NCI-H2081 (cell line): ENCODE data around the gene MMP20.

Experiments used
- DNase-seq, 2 experiments: peaks; one replicate each; lab custom pipeline; 2025; lab: John Stamatoyannopoulos, UW

Gene MMP20

GRCh38 chr11:102592131-102592530 lies 33.0 kb downstream of the MMP20 start:
- DNase-seq = no peak

DNA sequence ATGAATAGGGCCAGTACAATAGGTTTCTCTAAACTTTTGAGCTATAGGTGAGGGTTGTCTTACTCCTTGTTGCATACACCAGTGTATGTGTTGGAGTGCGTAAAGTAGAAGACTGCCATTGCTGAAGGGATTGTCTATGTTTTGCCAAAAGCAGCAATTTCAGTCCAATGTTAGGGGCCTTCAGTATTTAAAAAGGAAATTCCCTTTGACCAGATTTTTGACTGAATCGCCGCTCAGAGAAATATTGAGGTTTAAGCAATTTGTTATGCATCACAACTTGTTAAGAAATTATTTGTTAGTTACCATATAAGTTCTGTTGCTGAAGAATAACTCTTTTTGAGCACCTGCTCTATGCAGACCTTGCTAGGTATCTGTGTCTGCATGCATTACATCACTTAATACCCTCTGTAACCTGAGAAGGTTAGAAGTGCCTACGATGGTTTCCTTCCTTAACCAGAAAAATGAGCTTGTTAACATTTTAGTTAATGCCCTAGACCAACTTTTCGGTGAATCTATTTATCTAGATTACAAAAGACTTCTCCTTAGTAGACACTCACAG lies 33.9 kb downstream of the MMP20 start:
- no peak for DNase-seq

- DNase-seq = no peak
Observed at GRCh38 chr11:102590276-102591049, 34.7 kb downstream of the MMP20 start.

DNA sequence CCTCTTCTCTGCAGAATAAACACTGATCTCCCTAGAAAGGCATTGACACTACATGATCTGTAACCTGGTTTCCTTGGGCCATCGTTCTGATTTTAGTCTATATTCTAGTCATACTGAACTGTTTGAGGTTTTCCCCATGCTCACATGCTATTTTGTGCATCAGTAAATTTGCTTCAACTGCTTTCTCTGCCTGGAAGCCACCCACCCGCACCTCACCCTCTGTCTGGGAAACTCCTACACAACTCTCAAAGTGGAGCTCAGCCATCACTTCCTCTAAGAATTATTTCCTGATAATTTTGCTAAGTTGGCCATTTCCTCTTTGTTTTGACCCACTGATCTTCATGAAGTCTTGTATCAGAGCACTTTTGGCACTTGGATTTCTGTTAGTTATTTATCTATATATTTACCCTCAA lies 36.1 kb downstream of the MMP20 start:
- DNase-seq = no peak

DNA sequence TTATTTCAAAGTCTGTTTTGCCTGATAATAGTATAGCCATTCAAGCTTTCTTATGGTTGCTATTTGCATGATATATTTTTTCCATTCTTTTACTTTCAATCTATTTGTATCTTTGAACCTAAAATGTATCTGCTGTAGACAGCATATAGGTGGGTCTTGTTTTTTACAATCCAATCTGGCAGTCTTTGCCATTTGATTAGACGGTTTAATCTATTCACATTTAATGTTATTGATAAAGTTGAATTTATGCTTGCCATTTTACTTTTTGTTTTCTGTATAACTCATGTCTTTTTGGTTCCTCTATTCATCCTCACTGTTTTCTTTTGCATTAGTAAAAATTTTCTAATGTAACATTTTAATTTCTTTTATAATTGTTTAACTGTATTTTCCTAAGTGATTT lies 37.4 kb downstream of the MMP20 start:
- no peak for DNase-seq

DNA sequence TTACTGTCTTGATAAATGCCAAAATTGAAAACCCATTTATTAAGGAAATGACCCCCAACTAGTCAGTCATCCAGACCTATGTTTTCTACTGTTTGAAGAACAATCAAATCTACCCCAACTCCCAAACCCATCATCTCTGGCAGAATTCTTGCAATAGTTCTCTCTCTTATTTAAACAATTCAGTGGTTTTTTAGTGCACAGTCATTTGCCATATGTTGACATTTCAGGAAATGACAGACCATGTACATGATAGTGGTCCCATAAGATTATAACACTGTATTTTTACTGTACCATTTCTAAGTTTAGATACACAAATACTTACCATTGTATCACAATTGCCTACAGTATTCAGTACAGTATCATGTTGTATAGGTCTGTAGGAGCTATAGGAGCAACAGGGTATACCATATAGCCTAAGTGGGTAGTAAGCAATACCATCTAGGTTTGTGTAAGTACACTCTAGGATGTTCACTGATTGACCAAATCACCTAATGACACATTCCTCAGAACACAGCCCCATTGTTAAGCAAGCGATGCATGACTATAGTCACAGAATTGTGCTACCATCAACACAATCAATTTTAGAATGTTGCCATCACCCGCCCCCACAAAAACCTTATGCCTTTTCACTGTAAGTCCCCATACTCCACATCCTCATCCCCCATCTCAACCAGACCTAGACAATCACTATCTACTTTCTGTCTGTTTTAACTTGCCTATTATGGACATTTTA lies 41.8 kb downstream of the MMP20 start:
- no peak for DNase-seq

DNA sequence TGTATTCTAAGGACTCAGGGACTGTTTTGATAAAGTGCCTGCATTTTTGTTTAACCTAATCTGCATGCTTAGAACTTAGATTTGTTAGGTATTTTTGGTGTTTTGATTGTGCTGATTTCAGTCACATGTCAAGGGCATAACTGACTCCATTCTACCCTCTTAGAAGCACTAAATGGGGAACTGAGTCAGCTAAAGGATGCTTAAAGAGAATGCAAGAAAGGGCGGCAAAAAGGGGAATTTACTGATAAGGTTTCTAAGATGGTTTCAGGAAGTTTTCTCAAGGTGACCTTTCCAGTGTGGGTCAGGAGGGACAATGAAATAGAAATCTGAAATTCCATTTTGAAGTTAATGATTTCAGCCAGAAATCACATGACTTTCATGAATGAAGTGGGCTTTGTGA lies 43.0 kb downstream of the MMP20 start:
- no peak for DNase-seq

GRCh38 chr11:102581066-102581465 lies 44.1 kb downstream of the MMP20 start:
- DNase-seq = no peak

DNA sequence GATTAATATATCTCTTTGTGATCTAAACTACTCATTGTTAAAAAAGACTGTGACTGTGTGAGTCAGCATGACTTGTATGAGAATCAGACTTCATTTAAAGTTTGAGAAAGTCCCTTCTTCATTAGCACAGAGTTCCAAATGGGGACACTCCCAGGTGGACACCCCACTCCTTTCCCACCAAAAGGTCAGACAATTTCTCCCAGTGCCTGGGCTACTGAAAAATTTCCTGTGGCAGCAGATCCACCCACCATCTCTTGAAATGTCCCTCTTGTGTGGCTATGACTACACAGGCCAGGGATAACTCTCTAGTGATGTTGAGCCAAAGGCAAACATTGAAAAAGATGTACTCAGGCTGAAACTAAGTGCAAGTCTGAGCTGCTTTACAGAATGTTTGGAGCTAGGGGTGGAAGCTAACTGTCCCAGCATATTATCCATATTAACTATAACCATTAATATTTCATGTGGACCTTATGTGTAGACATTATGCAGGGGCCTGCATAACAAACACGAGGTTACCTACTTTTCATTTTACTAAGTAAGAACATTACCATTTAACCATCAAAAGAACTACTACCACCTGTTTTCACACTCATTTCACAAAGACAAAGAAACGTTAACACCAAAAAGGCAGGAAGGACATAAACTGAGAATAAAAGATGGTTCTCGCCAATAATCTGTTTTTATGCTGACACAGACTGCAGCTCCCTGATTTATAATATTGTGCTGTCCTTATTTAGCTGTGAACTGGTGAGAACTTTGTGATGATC lies 44.8 kb downstream of the MMP20 start:
- no peak for DNase-seq

DNA sequence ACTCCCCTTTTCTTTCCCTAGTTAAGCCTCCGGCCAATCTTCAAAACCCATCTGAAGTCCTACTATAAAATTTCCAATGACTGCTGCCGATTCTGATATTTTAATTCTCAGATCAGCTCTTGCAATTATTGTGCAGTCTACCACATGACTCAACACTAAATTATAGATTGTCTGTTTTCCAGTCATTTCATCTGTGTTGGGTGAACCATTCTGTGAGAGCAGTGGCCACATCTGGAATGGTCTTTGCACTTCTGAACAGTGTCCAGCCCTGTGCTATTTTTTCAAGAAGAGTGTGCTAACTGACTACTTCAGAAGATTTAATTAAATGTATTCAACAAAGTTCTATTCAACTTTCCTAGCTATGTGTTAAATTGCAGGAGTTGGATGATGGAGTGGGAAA lies 47.4 kb downstream of the MMP20 start:
- DNase-seq = no peak

- DNase-seq = no peak
Observed at GRCh38 chr11:102577182-102577581, 48.0 kb downstream of the MMP20 start.

- no peak for DNase-seq
Observed at GRCh38 chr11:102576350-102576749, 48.8 kb downstream of the MMP20 start.

DNA sequence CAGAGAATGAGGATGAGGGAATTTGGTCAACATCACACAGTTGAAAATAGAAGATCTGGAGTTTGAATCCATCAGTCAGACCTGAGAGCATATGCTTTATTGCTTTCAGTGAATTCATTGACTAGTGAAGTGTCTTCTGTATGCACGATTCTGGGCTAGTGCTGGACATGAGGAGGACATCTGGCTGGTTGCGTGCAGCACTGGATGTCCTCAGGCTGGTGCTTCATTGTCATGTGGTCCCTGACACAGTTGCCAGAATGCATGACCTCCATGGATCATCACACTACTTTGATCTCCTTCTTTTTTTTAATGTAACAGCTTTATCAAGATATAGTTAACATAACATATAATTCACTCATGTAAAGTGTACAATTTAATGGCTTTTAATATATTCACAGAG lies 50.1 kb downstream of the MMP20 start:
- no peak for DNase-seq

DNA sequence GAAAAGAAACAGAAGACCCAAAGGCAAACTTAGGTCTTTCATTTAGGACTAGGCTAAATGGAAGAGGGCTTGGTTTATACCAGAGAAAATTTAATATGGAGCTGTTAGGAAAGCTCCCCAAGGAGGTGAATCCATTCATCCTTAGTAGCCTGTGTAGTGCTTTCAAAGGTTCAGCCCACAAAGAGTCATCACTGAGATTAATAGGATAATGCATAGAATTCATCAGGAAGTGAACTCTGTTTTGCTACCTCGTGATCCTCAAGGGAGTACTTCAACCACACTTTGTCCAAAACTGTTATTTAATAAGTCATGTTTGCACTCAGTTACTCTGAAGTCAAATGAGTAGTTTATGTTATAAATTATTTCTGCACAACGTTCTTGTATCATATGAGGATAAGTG lies 51.3 kb downstream of the MMP20 start:
- DNase-seq = no peak

DNA sequence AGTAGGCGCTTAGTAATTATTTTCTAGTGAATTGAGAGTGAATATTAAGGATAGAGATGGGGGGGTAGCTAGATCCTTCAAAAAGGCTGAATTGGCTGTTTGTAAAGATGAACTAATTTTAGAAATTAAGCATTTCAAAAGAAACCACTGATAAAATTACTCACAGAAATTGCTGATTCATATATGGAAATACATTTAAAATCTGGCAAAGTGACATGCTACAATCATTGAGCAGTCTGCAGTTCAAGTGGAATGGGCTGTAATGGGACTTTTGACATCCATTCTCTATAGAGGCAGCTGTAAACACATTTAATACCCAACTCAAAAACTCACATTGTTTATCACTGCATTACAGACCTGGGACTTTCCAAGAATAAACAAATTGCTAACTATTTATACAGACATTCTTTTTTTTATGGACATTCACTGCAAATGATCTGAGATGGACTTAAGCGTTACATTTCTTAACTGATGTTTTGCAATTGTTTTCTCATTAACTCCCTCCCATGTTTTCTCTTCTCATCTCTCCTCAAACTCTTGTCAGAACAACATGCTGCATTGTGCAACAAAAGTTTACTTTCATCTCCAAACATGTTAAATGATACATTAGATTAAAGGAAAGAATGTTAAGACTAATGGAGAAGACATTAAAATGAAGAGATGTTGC lies 52.4 kb downstream of the MMP20 start:
- no peak for DNase-seq

DNA sequence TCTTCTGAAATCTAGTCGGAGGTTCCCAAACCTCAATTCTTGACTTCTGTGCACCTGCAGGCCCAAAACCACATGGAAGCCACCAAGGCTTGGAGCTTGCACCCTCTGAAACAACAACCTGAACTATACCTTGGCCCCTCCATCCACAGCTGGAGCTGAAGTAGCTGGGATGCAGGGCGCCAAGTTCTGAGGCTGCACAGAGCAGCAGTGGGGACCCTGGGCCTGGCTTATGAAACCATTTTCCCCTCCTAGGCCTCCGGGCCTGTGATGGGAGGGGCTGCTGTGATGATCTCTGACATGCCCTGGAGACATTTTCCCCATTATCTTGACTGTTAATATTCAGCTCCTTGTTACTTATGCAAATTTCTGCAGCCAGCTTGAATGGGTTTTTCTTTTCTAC lies 56.3 kb downstream of the MMP20 start:
- DNase-seq = no peak

GRCh38 chr11:102566112-102566511 lies 59.0 kb downstream of the MMP20 start:
- DNase-seq = no peak

- no peak for DNase-seq
Observed at GRCh38 chr11:102564110-102564509, 61.0 kb downstream of the MMP20 start.

- DNase-seq = no peak
Observed at GRCh38 chr11:102561636-102562035, 63.5 kb downstream of the MMP20 start.

GRCh38 chr11:102560555-102561011 lies 64.5 kb downstream of the MMP20 start:
- DNase-seq = no peak

DNA sequence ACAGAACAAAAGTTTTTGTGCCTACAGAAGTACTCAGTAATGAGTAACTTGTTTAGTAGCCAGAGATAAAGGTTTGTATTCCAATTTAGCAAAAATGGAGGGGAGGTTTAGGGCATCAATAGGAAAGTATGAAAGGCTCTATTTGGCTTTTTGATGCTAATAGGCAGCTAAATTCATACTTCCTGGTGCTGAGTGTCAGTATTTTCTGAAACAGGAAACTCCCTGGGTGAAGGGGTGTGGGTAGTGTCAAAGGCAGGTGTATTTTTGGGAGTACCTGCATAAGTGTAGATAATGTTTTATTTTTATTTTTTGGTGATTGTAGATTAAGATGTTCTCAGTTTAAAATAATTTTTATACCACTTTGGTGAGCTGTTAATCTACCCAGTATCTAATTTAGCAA lies 65.3 kb downstream of the MMP20 start:
- no peak for DNase-seq

DNA sequence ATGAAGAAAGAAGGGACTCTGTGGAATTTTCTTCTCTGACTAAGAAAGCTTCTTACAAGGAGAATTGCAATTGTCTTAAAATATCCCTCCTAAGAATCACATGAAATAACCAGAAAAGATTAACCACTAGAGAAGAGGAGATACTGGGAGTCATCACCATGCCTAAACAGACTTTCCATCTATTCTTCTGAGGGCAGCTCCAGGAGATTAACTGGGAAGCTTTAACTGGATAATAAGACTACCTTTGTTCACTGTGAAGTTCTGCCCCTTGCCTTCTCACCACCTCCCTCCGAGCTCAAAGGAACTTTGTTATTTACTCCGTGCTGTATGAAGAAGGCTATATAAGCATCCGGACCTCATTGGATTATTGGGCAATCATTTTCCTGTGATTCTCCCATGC lies 70.0 kb downstream of the MMP20 start:
- no peak for DNase-seq
